OCI-LY1 (cell line): ENCODE results near the gene PPARD.

ENCODE experiments used
- CTCF ChIP-seq: fragments of 200-600 bp; sonication (generic), shearing (Covaris generic); IDR thresholded peaks from 2 replicates; pipeline ENCODE4 v1.5.1; 2017; ENCODE audit warnings: mild to moderate bottlenecking, antibody characterized with exemption, low read length, moderate library complexity, mixed read lengths
- EZH2 ChIP-seq: fragments of 200-600 bp; sonication (generic), shearing (Covaris generic); IDR thresholded peaks from 2 replicates; pipeline ENCODE4 v1.8.0; 2017; ENCODE audit warnings: borderline replicate concordance, mixed run types, mild to moderate bottlenecking, antibody characterized with exemption, low read length, moderate library complexity, mixed read lengths

DNA sequence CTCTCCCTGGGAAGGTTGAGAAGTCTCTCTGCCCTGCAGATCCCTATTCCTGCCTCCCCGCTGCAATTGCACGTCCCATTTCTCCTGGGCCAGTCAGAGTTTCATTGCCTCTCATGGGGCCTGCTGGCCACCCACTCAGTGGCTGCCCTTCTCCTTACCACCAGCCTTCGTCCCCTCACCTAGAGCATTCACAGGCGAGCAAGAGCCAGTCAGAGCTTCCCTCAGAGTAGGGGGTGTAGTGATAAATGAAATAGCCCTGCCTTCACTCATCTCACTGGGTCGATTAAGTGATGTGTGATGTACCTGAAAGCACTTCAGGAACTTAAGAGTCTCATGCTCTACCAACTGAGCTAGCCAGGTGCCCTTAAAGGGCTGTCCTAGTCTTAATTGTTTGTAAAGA is 57.8 kb downstream of the PPARD start:
- no peak for TF ChIP-seq CTCF
- TF ChIP-seq EZH2, result no peak
